IMR-90 (cell line): Measurements from ENCODE around the gene CUX1. TPM values are rescaled to one million over a fixed set of nuclear protein-coding genes. Genes with fewer than 3 reads are reported as not detected.

ENCODE experiments used
- ATAC-seq: fragments of 200-7000 bp; cut with Tn5 transposase; 2 replicates; pipeline ENCODE4 v1.9.1; 2020; ENCODE audit warnings: low read depth, mild to moderate bottlenecking, moderate library complexity
- BruUV-seq: library from RNA; stranded (reverse); fragments of 400-500 nt; replicated peaks from 2 replicates; lab custom pipeline; 2021; lab: Mats Ljungman, UMichigan
- CTCF ChIA-PET: fragments of 300-600 bp; formaldehyde crosslinking; extraction: SDS; loops from one replicate; lab custom pipeline; 2021; ENCODE audit warnings: antibody characterized with exemption; lab: Yijun Ruan, JAX
- POLR2A ChIA-PET: fragments of 300-600 bp; sonication (Branson Sonifier 250); formaldehyde crosslinking; loops from one replicate; lab custom pipeline; 2022; ENCODE audit warnings: antibody characterized with exemption; ENCODE audit not compliant: unreplicated experiment; lab: Charles Lee
- DNase-seq: peaks from one replicate; pipeline ENCODE4 v3.0.0; 2013
- H2AFZ ChIP-seq: replicated peaks from 2 replicates; pipeline ENCODE3; 2013; ENCODE audit warnings: low read length, mild to moderate bottlenecking; ENCODE audit not compliant: poor library complexity
- H2AK5ac ChIP-seq: 2 replicates; pipeline ENCODE4 v1.6.1; 2013; ENCODE audit warnings: low read depth, low read length, inconsistent platforms
- H2AK9ac ChIP-seq: replicated peaks from 2 replicates; pipeline ENCODE3; 2013; ENCODE audit warnings: mild to moderate bottlenecking, low read depth, low read length, moderate library complexity; ENCODE audit not compliant: poor library complexity
- H2BK120ac ChIP-seq: 2 replicates; pipeline ENCODE4 v1.6.1; 2013; ENCODE audit warnings: low read depth, low read length, inconsistent platforms
- H2BK15ac ChIP-seq: 3 replicates; pipeline ENCODE4 v1.6.1; 2013; ENCODE audit warnings: low read depth, low read length, inconsistent platforms
- H2BK20ac ChIP-seq: 2 replicates; pipeline ENCODE4 v1.6.1; 2013; ENCODE audit warnings: low read depth, mild to moderate bottlenecking, inconsistent platforms, low read length, moderate library complexity
- H2BK5ac ChIP-seq: 2 replicates; pipeline ENCODE4 v1.6.1; 2013; ENCODE audit warnings: mild to moderate bottlenecking, low read depth, low read length, inconsistent platforms; ENCODE audit not compliant: poor library complexity, severe bottlenecking
- H3K14ac ChIP-seq: replicated peaks from 2 replicates; pipeline ENCODE4 v1.6.1; 2013; ENCODE audit warnings: low read depth, low read length, inconsistent platforms
- H3K18ac ChIP-seq: 2 replicates; pipeline ENCODE4 v1.6.1; 2013; ENCODE audit warnings: low read depth, low read length, control low read depth
- H3K23ac ChIP-seq: 2 replicates; pipeline ENCODE4 v1.6.1; 2013; ENCODE audit warnings: low read depth, low read length, inconsistent platforms
- H3K27ac ChIP-seq: 2 replicates; pipeline ENCODE4 v1.5.1; 2013; ENCODE audit warnings: mild to moderate bottlenecking, control low read depth, low read length; ENCODE audit not compliant: insufficient read depth
- H3K27me3 ChIP-seq: 2 replicates; pipeline ENCODE4 v1.6.1; 2013; ENCODE audit warnings: low read length; ENCODE audit not compliant: control insufficient read depth, insufficient read depth
- H3K36me3 ChIP-seq: 2 replicates; pipeline ENCODE4 v1.6.1; 2013; ENCODE audit warnings: low read length, mixed read lengths; ENCODE audit not compliant: control insufficient read depth, insufficient read depth
- H3K4ac ChIP-seq: 2 replicates; pipeline ENCODE4 v1.6.1; 2013; ENCODE audit warnings: low read depth, low read length, inconsistent platforms
- H3K4me1 ChIP-seq: 2 replicates; pipeline ENCODE4 v1.6.1; 2013; ENCODE audit warnings: low read length, mixed read lengths; ENCODE audit not compliant: control insufficient read depth, insufficient read depth
- H3K4me2 ChIP-seq: 2 replicates; pipeline ENCODE4 v1.6.1; 2013; ENCODE audit warnings: low read depth, mild to moderate bottlenecking, control low read depth, low read length, moderate library complexity
- H3K4me3 ChIP-seq: 2 replicates; pipeline ENCODE4 v1.5.1; 2013; ENCODE audit warnings: low read depth, mild to moderate bottlenecking, control low read depth, low read length, moderate library complexity; ENCODE audit not compliant: insufficient read depth
- H3K56ac ChIP-seq: 2 replicates; pipeline ENCODE4 v1.6.1; 2013; ENCODE audit warnings: low read length, inconsistent platforms; ENCODE audit not compliant: insufficient read depth; ENCODE audit errors: extremely low read depth
- H3K79me1 ChIP-seq, 2 experiments: 2 replicates each; pipeline ENCODE4 v1.6.1; 2013; ENCODE audit warnings: low read length in 2 of 2, inconsistent platforms in 1 of 2, low read depth in 1 of 2
- H3K9ac ChIP-seq: 2 replicates; pipeline ENCODE4 v1.6.1; 2013; ENCODE audit warnings: low read depth, low read length, control low read depth
- H3K9me1 ChIP-seq: 2 replicates; pipeline ENCODE4 v1.6.1; 2013; ENCODE audit warnings: low read length, inconsistent platforms; ENCODE audit not compliant: insufficient read depth
- H3K9me3 ChIP-seq: 2 replicates; pipeline ENCODE4 v1.6.1; 2013; ENCODE audit warnings: low read length; ENCODE audit not compliant: control insufficient read depth, insufficient read depth
- H4K20me1 ChIP-seq: 2 replicates; pipeline ENCODE4 v1.6.1; 2013; ENCODE audit warnings: low read length, inconsistent platforms; ENCODE audit not compliant: insufficient read depth
- H4K5ac ChIP-seq: 2 replicates; pipeline ENCODE4 v1.6.1; 2013; ENCODE audit warnings: mild to moderate bottlenecking, low read depth, low read length, control low read depth
- H4K8ac ChIP-seq, 2 experiments: 2 replicates each; pipeline ENCODE4 v1.6.1; 2013; ENCODE audit warnings: low read depth in 2 of 2, low read length in 2 of 2, control low read depth in 1 of 2, inconsistent platforms in 1 of 2
- H4K91ac ChIP-seq: 2 replicates; pipeline ENCODE4 v1.6.1; 2013; ENCODE audit warnings: low read depth, low read length, inconsistent platforms; ENCODE audit not compliant: insufficient read depth
- BHLHE40 ChIP-seq: fragments of 150-350 bp; IDR thresholded peaks from 2 replicates; pipeline ENCODE4 v1.6.1; 2016; ENCODE audit warnings: mild to moderate bottlenecking, low read depth, low read length
- CEBPB ChIP-seq: IDR thresholded peaks from 2 replicates; pipeline ENCODE4 v1.6.1; 2012; ENCODE audit warnings: low read depth, low read length, improper control_type of control experiment
- CHD1 ChIP-seq: IDR thresholded peaks from 2 replicates; pipeline ENCODE4 v1.6.1; 2012; ENCODE audit warnings: low read depth, low read length, improper control_type of control experiment
- FOS ChIP-seq: fragments of 150-350 bp; IDR thresholded peaks from 2 replicates; pipeline ENCODE4 v1.6.1; 2016; ENCODE audit warnings: low read depth, low read length
- MAFK ChIP-seq: IDR thresholded peaks from 2 replicates; pipeline ENCODE4 v1.6.1; 2012; ENCODE audit warnings: low read depth, low read length, improper control_type of control experiment
- MAZ ChIP-seq: IDR thresholded peaks from 2 replicates; pipeline ENCODE4 v1.6.1; 2012; ENCODE audit warnings: low read depth, mild to moderate bottlenecking, low read length, improper control_type of control experiment, moderate library complexity, borderline replicate concordance
- MXI1 ChIP-seq: IDR thresholded peaks from 2 replicates; pipeline ENCODE4 v1.6.1; 2012; ENCODE audit warnings: low read depth, mild to moderate bottlenecking, low read length, moderate library complexity, borderline replicate concordance
- NFE2L2 ChIP-seq: fragments of 150-350 bp; IDR thresholded peaks from 2 replicates; pipeline ENCODE4 v1.6.1; 2016; ENCODE audit warnings: low read depth, mild to moderate bottlenecking, low read length
- POLR2A ChIP-seq: IDR thresholded peaks from 2 replicates; pipeline ENCODE4 v1.6.1; 2012; ENCODE audit warnings: mild to moderate bottlenecking, low read depth, low read length
- RAD21 ChIP-seq: IDR thresholded peaks from 2 replicates; pipeline ENCODE4 v1.6.1; 2012; ENCODE audit warnings: low read length, improper control_type of control experiment
- RCOR1 ChIP-seq: IDR thresholded peaks from 2 replicates; pipeline ENCODE4 v1.6.1; 2012; ENCODE audit warnings: mild to moderate bottlenecking, low read length, improper control_type of control experiment; ENCODE audit not compliant: insufficient replicate concordance
- RFX5 ChIP-seq: IDR thresholded peaks from 2 replicates; pipeline ENCODE4 v1.8.0; 2012; ENCODE audit warnings: low read depth, mild to moderate bottlenecking, low read length, moderate library complexity
- WGBS, 2 experiments: methylation state at CpG; one replicate each; pipeline versions ENCODE4 v1.1.5 to v1.1.7; 2013; ENCODE audit warnings: missing lambda C conversion rate in 2 of 2; ENCODE audit not compliant: insufficient read length in 1 of 2; ENCODE audit errors: extremely low coverage in 2 of 2; 5-methylcytosine and 5-hydroxymethylcytosine counted together
- dilution Hi-C: fragments of 300-500 bp; cut with HindIII; formaldehyde crosslinking; loops from one replicate; pipeline ENCODE4 v1.14.3; 2018; ENCODE audit warnings: low sequenced_read_pairs; ENCODE audit not compliant: unreplicated experiment
- in situ Hi-C: fragments of 300-500 bp; cut with MboI; formaldehyde crosslinking; loops from 3 replicates; pipeline ENCODE4 v1.14.3; 2019; ENCODE audit warnings: low sequenced_read_pairs, inconsistent platforms, mixed read lengths
- intact Hi-C: fragments of 100-400 bp; cut with micrococcal nuclease; formaldehyde crosslinking; loops from 2 replicates; pipeline ENCODE4 v1.10.0; 2022
- polyA plus RNA-seq, 3 experiments: library from polyadenylated mRNA; depleted of rRNA; stranded (reverse); fragments of >200 nt; gene quantifications; 2 replicates each; pipeline ENCODE4 v1.2.3, GENCODE V29; 2012; ENCODE audit warnings: low replicate concordance in 1 of 3
- total RNA-seq: library from RNA; depleted of rRNA; stranded (reverse); fragments of >200 nt; gene quantifications from 2 replicates; pipeline ENCODE4 v1.2.3, GENCODE V29; 2012
- TF ChIP-seq, protein P1 (sequence below): fragments of 150-350 bp; IDR thresholded peaks from 2 replicates; pipeline ENCODE4 v1.6.1; 2016; ENCODE audit warnings: low read depth, mild to moderate bottlenecking, low read length, moderate library complexity, borderline replicate concordance
- TF ChIP-seq, protein P2 (sequence below): fragments of 150-350 bp; IDR thresholded peaks from 2 replicates; pipeline ENCODE4 v1.6.1; 2017; ENCODE audit warnings: mild to moderate bottlenecking, antibody characterized with exemption, low read length, low read depth

Gene CUX1
- total and polyA plus RNA-seq, 2 of the 4 experiments (the other 2 are of a cell fraction), result 19.7 to 46.4 TPM

DNA sequence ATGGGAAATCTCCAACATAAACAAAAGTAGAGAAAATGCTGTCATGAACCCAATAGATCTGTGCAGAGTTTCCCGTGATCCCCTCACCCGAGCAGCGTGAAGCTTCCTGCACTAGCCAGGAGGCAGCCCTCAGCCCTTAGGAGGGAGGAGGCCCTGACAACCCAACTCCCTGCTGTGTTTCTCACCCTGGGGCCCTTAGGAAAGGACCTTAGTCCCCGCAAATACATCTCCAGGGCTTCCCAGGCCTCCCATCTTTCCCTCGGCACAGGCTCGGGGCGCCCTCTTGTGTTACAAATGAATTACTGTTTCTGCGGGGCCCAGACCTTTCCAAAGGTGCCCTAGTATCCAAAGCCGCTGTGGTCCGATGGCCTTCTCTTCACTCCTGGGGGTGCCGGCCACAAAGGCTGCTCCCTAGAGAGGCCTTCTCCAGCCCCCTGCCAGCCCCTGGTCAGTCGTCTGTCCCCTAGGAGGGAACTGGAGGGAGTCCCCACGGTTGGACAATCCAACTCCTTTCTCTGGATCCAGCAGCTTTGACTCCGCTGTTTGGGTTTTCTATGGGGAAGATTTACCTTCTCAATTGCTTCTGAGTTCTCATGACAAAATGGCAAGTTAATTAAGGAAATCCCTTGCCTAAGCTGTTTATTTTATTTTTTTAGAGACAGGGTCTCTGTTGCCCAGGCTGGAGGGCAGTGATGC is 419.3 kb downstream of the CUX1 start:
- Histone ChIP-seq H4K91ac (no peak overlapping the region), H2AK9ac (peak overlapping the region; percentile 72), H4K20me1 (no peaks in the 10 kb centered on the region; the same call in 1 of the 2 replicates), H3K36me3 (peaks cover 25% of the 10 kb centered on the region), H3K9me3 (no peaks in the 10 kb centered on the region), H3K9ac (no peak overlapping the region), H2AK5ac (no peak overlapping the region), H2BK120ac (no peak overlapping the region; the same call in 1 of the 2 replicates), H4K8ac (no peak overlapping the region), H4K5ac (no peak overlapping the region), H3K18ac (no peak overlapping the region), H2BK15ac (no peak overlapping the region), H2AFZ (peak overlapping the region; percentile 84), H3K27ac (no peak overlapping the region), H3K4ac (no peak overlapping the region; the same call in 1 of the 2 replicates), H3K56ac (no peak overlapping the region), H3K14ac (no peak overlapping the region), H3K27me3 (no peaks in the 10 kb centered on the region), H3K9me1 (0 out of 2 replicates have a peak, but pooled peaks cover 4% of the 10 kb centered on the region), H3K79me1 (peaks cover 0 to 6% of the 10 kb centered on the region in 2 experiments; a peak in 2 of 4 replicates), H3K4me1 (peaks cover 2% of the 10 kb centered on the region; the same call in 1 of the 2 replicates), H2BK20ac (no peak overlapping the region), H3K4me3 (no peak overlapping the region), H3K23ac (no peak overlapping the region), H3K4me2 (no peak overlapping the region), H2BK5ac (no peak overlapping the region)
- DNase-seq, result peak; percentile 56
- peak; percentile 95 for ATAC-seq
- intact Hi-C loops (loop anchor here (1.0 to 2.0 kb wide), 4 partner anchors 420 to 693 kb away; partner anchors contain the start of gene CUX1), dilution Hi-C loops (no loop called here), in situ Hi-C loops (loop anchor here (10.0 kb wide), 3 partner anchors 422 to 632 kb away; partner anchors contain the start of gene CUX1)
- ChIA-PET CTCF (interaction anchor here (0.5 to 0.7 kb wide), 2 partner anchors 492 to 775 kb away, joined by 3 read pairs; no protein-coding TSS in a partner anchor), POLR2A (no interaction called here)
- BruUV-seq, result no TSS peak
- WGBS, 2 experiments, result 31% methylated on average over 4 of the region's 14 CpGs; no CpG with 5 or more reads in 1 of the 2 experiments
- no peak for TF ChIP-seq MXI1
- TF ChIP-seq MAZ, result 0 out of 2 replicates have a peak, but pooled peaks have one; percentile 29
- TF ChIP-seq CEBPB, result no peak
- TF ChIP-seq POLR2A, result no peak
- no peak for TF ChIP-seq NFE2L2
- TF ChIP-seq, protein P1, sequence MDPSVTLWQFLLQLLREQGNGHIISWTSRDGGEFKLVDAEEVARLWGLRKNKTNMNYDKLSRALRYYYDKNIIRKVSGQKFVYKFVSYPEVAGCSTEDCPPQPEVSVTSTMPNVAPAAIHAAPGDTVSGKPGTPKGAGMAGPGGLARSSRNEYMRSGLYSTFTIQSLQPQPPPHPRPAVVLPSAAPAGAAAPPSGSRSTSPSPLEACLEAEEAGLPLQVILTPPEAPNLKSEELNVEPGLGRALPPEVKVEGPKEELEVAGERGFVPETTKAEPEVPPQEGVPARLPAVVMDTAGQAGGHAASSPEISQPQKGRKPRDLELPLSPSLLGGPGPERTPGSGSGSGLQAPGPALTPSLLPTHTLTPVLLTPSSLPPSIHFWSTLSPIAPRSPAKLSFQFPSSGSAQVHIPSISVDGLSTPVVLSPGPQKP, result no peak
- TF ChIP-seq MAFK, result no peak
- TF ChIP-seq RFX5, result no peak
- no peak for TF ChIP-seq RCOR1
- TF ChIP-seq BHLHE40, result no peak
- TF ChIP-seq FOS, result no peak
- no peak for TF ChIP-seq CHD1
- peak; percentile 95 for TF ChIP-seq RAD21
- TF ChIP-seq, protein P2, sequence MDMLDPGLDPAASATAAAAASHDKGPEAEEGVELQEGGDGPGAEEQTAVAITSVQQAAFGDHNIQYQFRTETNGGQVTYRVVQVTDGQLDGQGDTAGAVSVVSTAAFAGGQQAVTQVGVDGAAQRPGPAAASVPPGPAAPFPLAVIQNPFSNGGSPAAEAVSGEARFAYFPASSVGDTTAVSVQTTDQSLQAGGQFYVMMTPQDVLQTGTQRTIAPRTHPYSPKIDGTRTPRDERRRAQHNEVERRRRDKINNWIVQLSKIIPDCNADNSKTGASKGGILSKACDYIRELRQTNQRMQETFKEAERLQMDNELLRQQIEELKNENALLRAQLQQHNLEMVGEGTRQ, result no peak
